ENCODE data around the gene YAF2. TPM values are rescaled to one million over a fixed set of nuclear protein-coding genes. Genes with fewer than 3 reads are reported as not detected.

The YAF2 gene
- total RNA-seq, 2 donors from 2014 or later: 18.4 to 24.4 TPM

DNA sequence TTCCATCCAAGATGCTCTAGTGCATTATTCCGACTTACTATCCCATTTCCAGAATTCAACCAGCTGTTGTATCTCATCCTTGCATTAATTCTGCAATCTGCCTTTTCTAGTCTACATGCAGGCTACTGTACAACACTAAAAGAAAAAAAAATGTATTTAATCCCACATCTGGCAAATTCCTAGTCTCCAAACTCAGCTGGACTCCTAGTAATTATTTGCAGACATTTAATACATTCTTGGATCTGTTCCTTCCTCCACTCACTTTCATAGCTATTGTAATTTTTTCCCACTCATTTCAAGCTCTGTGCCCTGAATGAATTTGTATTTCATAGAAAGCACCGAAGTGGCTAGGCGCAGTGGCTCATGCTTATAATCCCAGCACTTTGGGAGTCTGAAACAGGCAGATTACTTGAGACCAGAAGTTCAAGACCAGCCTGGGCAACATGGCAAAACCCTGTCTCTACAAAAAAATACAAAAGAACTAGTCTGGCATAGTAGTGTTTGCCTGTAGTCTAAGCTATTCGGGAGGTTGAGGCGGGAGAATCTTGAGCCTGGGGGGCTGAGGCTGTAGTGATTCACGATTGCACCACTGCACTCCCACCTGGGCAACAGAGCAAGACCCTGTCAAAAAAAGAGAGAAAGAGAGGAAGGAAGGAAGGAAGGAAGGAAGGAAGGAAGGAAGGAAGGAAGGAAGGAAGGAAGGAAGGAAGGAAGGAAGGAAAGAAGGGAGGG lies 39.5 kb upstream of the YAF2 start:
- Histone ChIP-seq H3K9ac (ENCODE audit: low read depth in 2 of 2, low read length in 2 of 2) (no peak overlapping the region), H3K36me3 (no peaks in the 10 kb centered on the region), H3K9me3 (no peaks in the 10 kb centered on the region), H3K4me3 (no peak overlapping the region), H3K27ac (no peak overlapping the region), H3K27me3 (no peaks in the 10 kb centered on the region), H3K4me1 (no peaks in the 10 kb centered on the region)
- DNase-seq: no peak
- TF ChIP-seq, protein P1, sequence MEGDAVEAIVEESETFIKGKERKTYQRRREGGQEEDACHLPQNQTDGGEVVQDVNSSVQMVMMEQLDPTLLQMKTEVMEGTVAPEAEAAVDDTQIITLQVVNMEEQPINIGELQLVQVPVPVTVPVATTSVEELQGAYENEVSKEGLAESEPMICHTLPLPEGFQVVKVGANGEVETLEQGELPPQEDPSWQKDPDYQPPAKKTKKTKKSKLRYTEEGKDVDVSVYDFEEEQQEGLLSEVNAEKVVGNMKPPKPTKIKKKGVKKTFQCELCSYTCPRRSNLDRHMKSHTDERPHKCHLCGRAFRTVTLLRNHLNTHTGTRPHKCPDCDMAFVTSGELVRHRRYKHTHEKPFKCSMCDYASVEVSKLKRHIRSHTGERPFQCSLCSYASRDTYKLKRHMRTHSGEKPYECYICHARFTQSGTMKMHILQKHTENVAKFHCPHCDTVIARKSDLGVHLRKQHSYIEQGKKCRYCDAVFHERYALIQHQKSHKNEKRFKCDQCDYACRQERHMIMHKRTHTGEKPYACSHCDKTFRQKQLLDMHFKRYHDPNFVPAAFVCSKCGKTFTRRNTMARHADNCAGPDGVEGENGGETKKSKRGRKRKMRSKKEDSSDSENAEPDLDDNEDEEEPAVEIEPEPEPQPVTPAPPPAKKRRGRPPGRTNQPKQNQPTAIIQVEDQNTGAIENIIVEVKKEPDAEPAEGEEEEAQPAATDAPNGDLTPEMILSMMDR (IDR thresholded peaks at IDR 0.05): no peak
- intact Hi-C loops (cut with DNase I): no loop called here

DNA sequence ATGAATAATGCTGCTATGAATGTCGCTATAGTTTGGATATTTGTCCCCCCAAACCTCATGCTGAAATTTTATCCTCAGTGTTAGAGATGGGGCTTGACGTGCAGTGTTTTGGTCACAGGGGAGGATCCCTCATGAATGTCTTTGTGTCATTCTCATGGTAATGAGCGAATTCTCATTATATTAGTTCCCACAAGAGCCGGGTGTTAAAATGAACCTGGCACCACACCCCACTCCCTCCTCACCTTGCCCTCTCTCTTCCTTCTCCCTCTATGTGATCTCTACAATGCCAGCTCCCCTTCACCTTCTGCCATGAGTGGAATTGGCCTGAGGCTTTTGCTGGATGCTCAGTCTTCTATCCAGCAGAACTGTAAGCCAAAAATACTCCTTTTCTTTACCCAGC lies 37.5 kb upstream of the YAF2 start:
- no peaks in the 10 kb centered on the region for H3K9me3 ChIP-seq
- no peaks in the 10 kb centered on the region for H3K27me3 ChIP-seq

DNA sequence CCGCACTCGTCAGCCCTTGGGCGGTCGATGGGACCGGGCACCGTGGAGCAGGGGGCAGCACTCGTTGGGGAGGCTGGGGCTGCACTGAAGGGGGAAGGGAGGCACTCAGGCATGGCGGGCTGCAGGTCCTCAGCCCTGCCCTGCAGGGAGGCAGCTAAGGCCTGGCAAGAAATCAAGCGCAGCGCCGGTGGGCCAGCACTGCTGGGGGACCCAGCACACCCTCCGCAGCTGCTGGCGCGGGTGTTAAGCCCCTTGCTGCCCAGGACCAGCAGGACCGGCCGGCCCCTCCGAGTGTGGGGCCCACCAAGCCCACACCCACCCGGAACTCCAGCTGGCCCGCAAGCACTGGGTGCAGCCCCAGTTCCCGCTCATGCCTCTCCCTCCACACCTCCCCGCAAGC lies 35.7 kb upstream of the YAF2 start:
- Histone ChIP-seq H3K9ac (ENCODE audit: low read depth in 2 of 2, low read length in 2 of 2) (no peak overlapping the region), H3K36me3 (no peaks in the 10 kb centered on the region), H3K9me3 (no peaks in the 10 kb centered on the region), H3K4me1 (no peaks in the 10 kb centered on the region), H3K4me3 (no peak overlapping the region), H3K27ac (no peak overlapping the region), H3K27me3 (no peaks in the 10 kb centered on the region)
- no peak for DNase-seq
- intact Hi-C loops (cut with DNase I): no loop called here
- TF ChIP-seq, protein P1 (IDR thresholded peaks at IDR 0.05): no peak

More for the DNA sequence above, 37.5 kb upstream of the YAF2 start:
- DNase-seq: no peak
- H3K9ac ChIP-seq (ENCODE audit: low read depth in 2 of 2, low read length in 2 of 2): no peak overlapping the region
- TF ChIP-seq, protein P1 (IDR thresholded peaks at IDR 0.05): no peak
- intact Hi-C loops (cut with DNase I): no loop called here
- no peaks in the 10 kb centered on the region for H3K36me3 ChIP-seq
- no peak overlapping the region for H3K27ac ChIP-seq
- no peak overlapping the region for H3K4me3 ChIP-seq
- no peaks in the 10 kb centered on the region for H3K4me1 ChIP-seq

DNA sequence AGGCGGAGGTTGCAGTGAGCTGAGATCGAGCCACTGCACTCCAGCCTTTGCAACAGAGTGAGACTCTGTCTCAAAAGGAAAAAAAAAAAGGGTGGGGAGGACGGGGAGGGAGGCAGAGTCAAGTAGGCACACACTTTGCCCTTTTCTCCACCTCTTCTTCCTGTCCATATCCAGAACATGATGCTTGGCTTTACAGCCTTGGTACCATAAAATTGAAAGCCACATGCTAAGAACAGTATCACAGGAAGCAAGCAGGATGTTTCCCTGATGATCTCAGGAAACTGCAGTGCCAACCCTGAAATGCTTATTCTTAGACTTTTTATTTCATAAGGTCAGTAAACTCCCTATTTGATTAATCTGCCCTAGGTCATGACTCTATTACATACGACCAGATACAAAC lies 32.5 kb upstream of the YAF2 start:
- DNase-seq: no peak
- Histone ChIP-seq H3K4me1 (no peaks in the 10 kb centered on the region), H3K9ac (ENCODE audit: low read depth in 2 of 2, low read length in 2 of 2) (no peak overlapping the region), H3K4me3 (no peak overlapping the region), H3K27me3 (no peaks in the 10 kb centered on the region), H3K36me3 (no peaks in the 10 kb centered on the region), H3K9me3 (no peaks in the 10 kb centered on the region), H3K27ac (no peak overlapping the region)
- TF ChIP-seq, protein P1 (IDR thresholded peaks at IDR 0.05): no peak
- intact Hi-C loops (cut with DNase I): no loop called here

DNA sequence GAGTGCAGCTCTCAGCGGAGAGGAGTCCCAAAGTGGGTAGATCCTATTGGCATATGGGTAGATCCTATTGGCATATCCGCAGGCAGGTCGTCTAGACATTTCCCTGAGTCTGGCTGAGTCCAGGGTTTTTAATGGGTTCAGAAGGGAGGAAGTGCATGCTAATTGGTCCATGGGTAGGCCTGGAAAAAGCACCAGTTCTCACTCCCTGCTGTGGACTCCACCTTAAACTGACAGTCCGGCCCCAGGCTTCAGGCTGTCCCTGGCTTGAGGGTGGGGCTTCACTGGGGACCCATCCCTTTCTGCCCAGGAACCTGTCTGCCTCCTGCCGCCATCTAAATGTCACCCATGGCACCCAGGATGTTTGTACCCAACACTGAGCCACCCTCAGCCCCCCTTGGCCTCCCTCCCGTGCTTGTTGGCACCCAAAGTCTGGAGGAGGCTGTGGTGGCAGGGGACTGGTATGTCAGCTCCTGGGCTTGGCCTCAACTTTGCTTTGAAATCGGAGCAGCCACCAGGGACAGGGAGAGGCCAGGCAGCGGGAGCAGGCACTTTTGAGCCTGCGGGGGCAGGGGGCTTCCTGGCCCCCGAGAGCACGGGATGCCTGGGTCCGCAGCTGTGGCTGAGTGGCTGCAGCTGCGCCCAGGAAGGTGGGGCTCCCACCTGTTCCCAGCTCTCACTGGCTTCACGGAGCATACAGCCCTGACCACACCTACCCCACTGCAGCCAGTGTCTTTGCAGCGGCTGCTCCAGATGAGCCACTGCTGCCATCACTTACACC lies 29.6 kb upstream of the YAF2 start:
- H3K36me3 ChIP-seq: no peaks in the 10 kb centered on the region
- no peak overlapping the region for H3K9ac ChIP-seq (ENCODE audit: low read depth in 2 of 2, low read length in 2 of 2)
- intact Hi-C loops (cut with DNase I): no loop called here
- H3K9me3 ChIP-seq: no peaks in the 10 kb centered on the region
- H3K4me1 ChIP-seq: no peaks in the 10 kb centered on the region
- H3K27me3 ChIP-seq: no peaks in the 10 kb centered on the region
- DNase-seq: no peak
- TF ChIP-seq, protein P1 (IDR thresholded peaks at IDR 0.05): no peak
- H3K4me3 ChIP-seq: no peak overlapping the region
- H3K27ac ChIP-seq: no peak overlapping the region
